Uterus (tissue), 2 donors: ENCODE results near the gene GPHN.

Experiments used
- CTCF ChIP-seq, 4 experiments: fragments of 200-600 bp in 2 of 4; fragments of 450-650 bp in 2 of 4; sonication (generic) in 2 of 4; IDR thresholded peaks; one replicate each; pipeline ENCODE4 v1.5.1; 2016 to 2019; ENCODE audit warnings: antibody characterized with exemption in 4 of 4, mild to moderate bottlenecking in 2 of 4, moderate library complexity in 1 of 4
- POLR2A ChIP-seq, 2 donors: fragments of 450-650 bp; IDR thresholded peaks; one replicate each; pipeline ENCODE4 v1.6.1; 2016; ENCODE audit warnings: antibody characterized with exemption in 2 of 2, mild to moderate bottlenecking in 1 of 2, moderate library complexity in 1 of 2

GRCh38 chr14:66998013-66998412 is 490.1 kb downstream of the GPHN start:
- TF ChIP-seq POLR2A (IDR thresholded peaks at IDR 0.05) = no peak
- TF ChIP-seq CTCF (IDR thresholded peaks at IDR 0.05) = no peak
